Measurements from ENCODE around the gene TCP11L1.
"Not testable (repeated sequence)": the region's sequence is repeated elsewhere in the genome, so short reads cannot be mapped to it uniquely, and the experiment has no call there.

Gene TCP11L1

GRCh38 chr11:33039274-33040032, at the start of gene TCP11L1:
Gene TCP11L1, plus strand, starts transcription at chr11:33039572. Its CDS starts 4,202 bp downstream, at chr11:33043774.
- DNase-seq, result peak; percentile 98

GRCh38 chr11:32990481-32990880, 48.9 kb upstream of the TCP11L1 start:
- no peak for DNase-seq

- DNase-seq, result no peak
These were observed 47.9 kb upstream of the TCP11L1 start for GRCh38 chr11:32991427-32991826.

DNA sequence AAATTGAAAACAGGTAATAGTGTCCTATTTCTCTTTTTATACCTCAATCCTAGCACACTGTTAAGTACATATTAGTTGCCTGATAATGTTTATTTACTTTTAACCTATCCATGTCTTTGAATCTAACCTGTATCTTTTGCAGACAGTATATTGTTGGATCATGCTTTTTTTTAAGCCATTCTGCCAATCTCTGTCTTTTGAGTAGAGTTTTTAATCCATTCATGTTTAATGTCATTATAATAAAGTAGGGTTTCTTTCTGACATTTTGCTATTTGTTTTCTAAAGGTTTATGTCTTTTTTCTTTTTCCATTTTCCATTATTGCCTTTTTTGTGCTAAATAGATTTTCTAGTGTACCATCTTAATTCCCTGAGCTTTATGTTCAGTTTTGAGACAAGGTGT, 47.5 kb upstream of the TCP11L1 start:
- no peak for DNase-seq

DNA sequence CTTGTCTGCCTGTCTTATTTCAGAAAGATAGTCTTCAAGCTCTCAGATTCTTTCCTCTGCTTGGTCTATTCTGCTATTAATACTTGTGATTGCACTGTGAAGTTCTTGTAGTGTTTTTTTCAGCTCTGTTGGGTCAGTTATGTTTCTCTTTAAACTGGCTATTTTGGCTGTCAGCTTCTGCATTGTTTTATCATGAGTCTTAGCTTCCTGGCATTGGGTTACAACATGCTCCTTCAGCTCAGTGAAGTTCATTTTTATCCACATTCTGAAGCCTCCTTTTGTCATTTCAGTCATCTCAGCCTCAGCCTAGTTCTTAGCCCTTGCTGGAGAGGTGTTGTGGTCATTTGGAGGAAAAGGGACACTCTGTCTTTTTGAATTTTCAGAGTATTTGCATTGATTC, 39.2 kb upstream of the TCP11L1 start:
- DNase-seq, result no peak

DNA sequence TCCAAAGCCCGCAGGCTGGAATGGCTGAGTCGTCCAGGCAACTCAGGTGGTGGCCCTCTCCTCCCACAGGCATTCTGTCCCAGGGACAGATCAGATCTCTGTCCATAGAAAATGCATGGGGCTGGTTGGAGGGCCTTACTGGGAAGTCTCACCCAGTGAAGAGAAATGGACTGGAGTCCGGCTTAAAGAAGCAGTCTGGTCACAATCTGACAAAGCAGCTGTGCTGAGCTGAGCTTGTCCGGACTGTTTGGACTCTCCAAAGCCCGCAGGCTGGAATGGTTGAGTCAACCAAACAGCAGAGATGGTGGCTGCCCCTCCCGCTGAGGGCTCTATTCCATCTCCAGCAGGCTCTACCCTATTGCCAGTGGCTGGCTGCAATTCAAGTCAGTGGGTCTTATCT, 38.1 kb upstream of the TCP11L1 start:
- no peak for DNase-seq

GRCh38 chr11:33001751-33002542, 37.4 kb upstream of the TCP11L1 start:
- no peak for DNase-seq

- no peak for DNase-seq
These were observed 34.2 kb upstream of the TCP11L1 start for GRCh38 chr11:33005175-33005574.

DNA sequence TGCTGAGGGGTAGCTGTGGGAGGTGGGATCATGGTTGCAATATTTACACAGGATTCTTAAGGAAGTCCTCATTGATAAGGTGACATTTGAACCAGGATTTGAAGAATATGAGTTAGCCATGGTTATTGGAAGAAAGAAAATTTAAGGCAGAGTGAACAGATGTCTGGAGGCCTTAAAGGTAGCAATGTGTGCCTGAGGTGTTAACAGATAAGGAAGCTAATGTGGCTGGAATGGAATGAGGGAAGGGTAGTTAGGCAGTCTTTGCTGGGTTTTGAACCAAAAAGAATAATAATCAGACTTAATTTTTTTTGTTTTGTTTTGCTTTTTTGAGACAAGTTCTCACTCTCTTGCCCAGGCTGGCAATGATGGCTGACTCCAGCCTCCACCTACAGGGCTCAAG, 33.4 kb upstream of the TCP11L1 start:
- DNase-seq, result no peak

- no peak for DNase-seq
These were observed 25.6 kb upstream of the TCP11L1 start for GRCh38 chr11:33013755-33014154.

GRCh38 chr11:33015621-33016551, 23.5 kb upstream of the TCP11L1 start, which contains the start of gene DEPDC7:
Gene DEPDC7, plus strand, starts transcription at chr11:33015878. Its CDS starts 78 bp downstream, at chr11:33015956.
- DNase-seq, result peak; percentile 92

DNA sequence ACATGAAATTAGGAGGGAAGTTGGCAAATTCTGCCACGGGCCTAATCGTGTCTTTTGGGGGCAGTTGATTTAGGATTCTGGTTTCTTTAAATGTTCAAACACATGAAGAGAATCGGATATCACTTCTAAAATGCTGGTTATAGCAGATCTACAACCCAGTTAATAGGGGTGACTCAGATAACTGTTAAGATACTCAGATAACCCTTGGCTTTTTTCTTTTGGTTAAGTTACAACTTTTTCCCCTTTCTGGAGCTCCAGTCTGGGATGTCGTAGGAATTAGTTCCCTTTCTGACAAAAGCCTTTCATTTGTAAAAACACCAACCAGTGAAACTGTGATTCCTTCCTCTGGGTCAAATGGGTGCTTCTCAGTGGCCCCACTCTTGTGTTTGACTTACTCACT, 22.7 kb upstream of the TCP11L1 start:
- DNase-seq, result no peak

DNA sequence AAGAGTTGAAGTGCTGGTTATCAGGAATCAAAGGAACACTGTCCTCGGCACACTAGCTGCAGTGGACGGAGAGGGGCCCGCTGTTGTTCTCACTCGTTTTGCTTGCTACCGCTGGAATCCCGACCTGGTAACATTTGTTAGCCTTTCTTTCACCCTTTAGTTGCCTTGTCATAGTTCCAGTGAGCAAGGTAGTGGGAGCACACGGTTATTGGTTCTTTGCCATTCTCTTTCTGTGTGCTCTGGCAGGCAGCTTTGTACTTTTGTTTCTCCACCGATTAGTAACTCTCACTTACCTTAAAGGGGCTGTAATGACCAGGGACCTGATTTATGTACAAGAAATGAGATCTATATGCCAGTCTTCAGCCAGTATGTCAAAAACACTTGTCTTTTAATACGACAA, 21.9 kb upstream of the TCP11L1 start:
- no peak for DNase-seq

GRCh38 chr11:33017965-33018364, 21.4 kb upstream of the TCP11L1 start:
- DNase-seq, result no peak

- DNase-seq, result no peak
These were observed 20.5 kb upstream of the TCP11L1 start for GRCh38 chr11:33018840-33019239.

DNA sequence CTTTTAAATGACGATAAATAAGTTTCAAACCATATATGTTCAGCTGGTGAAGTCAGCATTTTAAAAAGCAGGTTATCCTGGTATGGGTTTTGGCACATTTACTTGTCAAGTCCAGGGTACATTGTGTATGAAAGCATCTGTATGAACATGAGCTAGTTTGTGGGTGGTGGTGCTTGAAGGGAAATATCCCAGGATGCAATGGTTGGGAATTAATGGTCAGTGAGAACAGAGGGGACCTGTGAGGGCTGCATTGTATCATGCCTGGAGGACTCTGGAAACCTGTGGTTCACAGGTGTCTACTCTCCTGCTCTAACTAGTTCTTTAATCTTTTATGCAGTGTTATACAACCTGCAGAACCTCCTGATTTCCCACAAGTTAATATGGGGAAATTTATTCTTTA, 17.9 kb upstream of the TCP11L1 start:
- DNase-seq, result no peak

- DNase-seq, result no peak
These were observed 17.4 kb upstream of the TCP11L1 start for GRCh38 chr11:33021937-33022336.

- DNase-seq, result no peak
These were observed 14.0 kb upstream of the TCP11L1 start for GRCh38 chr11:33025339-33025722.

- no peak for DNase-seq
These were observed 12.1 kb upstream of the TCP11L1 start for GRCh38 chr11:33027233-33027632.

DNA sequence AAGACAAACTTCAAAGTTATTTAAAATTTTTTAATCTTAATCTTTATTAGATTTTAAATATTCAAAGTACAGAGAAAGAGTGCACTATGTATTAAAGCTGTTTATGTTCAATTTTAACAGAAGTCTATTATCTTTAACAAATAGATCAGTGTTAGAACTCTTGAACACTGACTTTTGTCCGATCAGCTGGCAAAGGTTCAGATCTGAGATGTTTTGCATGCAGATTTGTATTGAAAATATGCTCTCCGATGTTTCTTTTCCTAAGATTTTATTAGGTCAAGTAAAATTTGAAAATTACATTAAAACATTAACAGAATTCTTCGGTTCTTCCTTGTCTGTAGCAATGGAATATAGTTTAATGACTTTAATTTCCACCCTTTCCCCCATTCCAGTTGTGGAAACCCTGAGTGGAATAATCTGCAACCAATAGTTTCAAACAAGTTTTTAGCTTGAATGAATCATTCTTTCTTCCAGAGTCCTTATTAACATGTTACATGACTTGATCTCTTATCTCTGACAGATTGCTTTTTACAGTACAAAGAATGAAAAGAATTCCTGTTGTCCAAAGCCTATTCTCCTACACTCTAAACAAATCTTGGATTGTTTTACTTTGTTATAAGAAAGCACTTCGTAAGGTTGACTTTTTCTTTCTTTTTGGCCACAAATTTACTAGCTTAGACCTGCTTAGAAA, 11.4 kb upstream of the TCP11L1 start:
- no peak for DNase-seq

DNA sequence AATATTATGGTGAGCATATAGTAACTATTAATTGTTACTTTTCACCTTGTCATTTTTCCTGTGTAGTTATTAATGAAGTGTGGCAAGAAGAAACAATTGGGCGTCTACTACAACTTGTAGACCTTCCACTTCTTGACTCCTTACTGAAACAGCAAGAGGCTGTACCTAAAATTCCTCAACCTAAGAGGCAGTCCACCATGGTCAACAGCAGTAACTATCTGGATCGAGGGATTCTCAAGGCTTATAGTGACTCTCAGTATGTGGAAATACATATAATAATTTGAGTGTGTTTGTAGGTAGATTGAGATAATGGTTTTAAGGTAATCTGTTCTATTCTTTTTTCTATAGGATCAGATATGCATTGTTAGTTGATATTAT, 10.8 kb upstream of the TCP11L1 start:
- DNase-seq, result no peak

DNA sequence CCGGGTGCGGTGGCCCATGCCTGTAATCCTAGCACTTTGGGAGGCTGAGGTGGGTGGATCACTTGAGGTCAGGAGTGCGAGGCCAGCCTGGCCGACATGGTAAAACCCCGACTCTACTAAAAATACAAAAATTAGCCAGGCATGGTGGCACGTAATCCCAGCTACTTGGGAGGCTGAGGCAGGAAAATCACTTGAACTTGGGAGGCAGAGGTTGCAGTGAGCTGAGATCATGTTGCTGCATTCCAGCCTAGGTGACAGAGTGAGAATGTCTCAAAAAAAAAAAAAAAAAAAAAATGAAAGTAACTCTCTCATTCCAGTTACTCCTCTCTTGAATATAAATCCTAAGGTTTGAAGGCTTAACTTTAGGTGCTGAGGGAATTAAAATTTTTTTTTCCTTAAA, 10.2 kb upstream of the TCP11L1 start:
- DNase-seq, result not testable (repeated sequence)

- no peak for DNase-seq
These were observed 5.9 kb upstream of the TCP11L1 start for GRCh38 chr11:33033493-33033892.
